Measurements from ENCODE around the gene RECQL5. TPM values are rescaled to one million over a fixed set of nuclear protein-coding genes. Genes with fewer than 3 reads are reported as not detected.

The RECQL5 gene
- total and polyA plus RNA-seq, 2 of the 8 experiments (the other 6 are each of a cell fraction or from before 2014, with no cell fraction given) = 15.1 to 41.1 TPM

- H3K79me2 ChIP-seq (ENCODE audit: control insufficient read depth in 1 of 2, insufficient read depth in 2 of 2, low read length in 2 of 2) = peaks cover 0 to 6% of the 10 kb centered on the region in 2 experiments; a peak in 1 of 4 replicates
- no peak overlapping the region for H2AFZ ChIP-seq (ENCODE audit: low read length)
- H3K18ac ChIP-seq (ENCODE audit: extremely low read depth, low read length) = no peak overlapping the region
- H3K4me3 ChIP-seq (ENCODE audit: extremely low read depth in 1 of 4, insufficient read depth in 2 of 4, low read depth in 3 of 4, low read length in 4 of 4) = no peak overlapping the region
- no peaks in the 10 kb centered on the region for H3K23me2 ChIP-seq (ENCODE audit: low read depth, low read length)
- no peak overlapping the region for H4K8ac ChIP-seq (ENCODE audit: extremely low read depth, insufficient read depth, low read length)
- peaks cover 18 to 37% (median 30%) of the 10 kb centered on the region in 4 experiments for H3K36me3 ChIP-seq (ENCODE audit: control insufficient read depth in 2 of 4, insufficient read depth in 4 of 4, low read length in 3 of 4)
- DNase-seq (ENCODE audit: low read depth in 1 of 2, low spot score in 2 of 2) (no peak), FAIRE-seq (no peak)
- peaks cover 3 to 19% (median 7%) of the 10 kb centered on the region in 4 experiments for H3K4me1 ChIP-seq (replicated peaks in 1 of 4; ENCODE audit: control insufficient read depth in 3 of 4, insufficient read depth in 4 of 4, low read length in 3 of 4)
- H3K14ac ChIP-seq (ENCODE audit: insufficient read length) = no peak overlapping the region
- H2BK20ac ChIP-seq (ENCODE audit: low read length) = no peak overlapping the region
- H2BK15ac ChIP-seq (ENCODE audit: low read length) = no peak overlapping the region
- ChIA-PET POLR2A (ENCODE audit: partially characterized antibody) (interaction anchor here (1.3 kb wide), 1 partner anchor 44 kb away, joined by 3 read pairs; no protein-coding TSS in a partner anchor), CTCF (ENCODE audit: partially characterized antibody) (interaction anchor here (1.2 to 1.6 kb wide), 4 partner anchors 16 to 55 kb away, joined by 3 to 7 read pairs (median 4); partner anchors contain the start of gene ITGB4)
- H3K23ac ChIP-seq (ENCODE audit: insufficient read length) = no peak overlapping the region
- H3K4ac ChIP-seq (replicated peaks; ENCODE audit: insufficient read length, low read depth, low read length) = no peak overlapping the region
- no peak overlapping the region for H3K56ac ChIP-seq (replicated peaks; ENCODE audit: insufficient read length, low read depth, low read length)
- peaks cover 4% of the 10 kb centered on the region; the same call in 1 of the 2 replicates for H3K79me1 ChIP-seq (ENCODE audit: low read depth, low read length)
- no peaks in the 10 kb centered on the region for H3K27me3 ChIP-seq (replicated peaks in 1 of 4; ENCODE audit: control insufficient read depth in 3 of 4, extremely low read depth in 1 of 4, insufficient read depth in 3 of 4, low read length in 3 of 4)
- H3K9ac ChIP-seq (replicated peaks in 1 of 4; ENCODE audit: extremely low read depth in 1 of 4, low read depth in 3 of 4, low read length in 3 of 4) = no peak overlapping the region
- no peak overlapping the region for H2AK5ac ChIP-seq (ENCODE audit: low read depth, low read length)
- no peak overlapping the region for H2BK12ac ChIP-seq (ENCODE audit: low read depth, low read length)
- H3K27ac ChIP-seq (ENCODE audit: low read depth, low read length) = no peak overlapping the region
- H2BK5ac ChIP-seq (ENCODE audit: low read depth, low read length) = no peak overlapping the region; the same call in 1 of the 2 replicates
- no peak overlapping the region for H2BK120ac ChIP-seq (replicated peaks; ENCODE audit: low read depth, low read length)
- H3K4me2 ChIP-seq (ENCODE audit: insufficient read depth in 1 of 2, low read depth in 2 of 2, low read length in 2 of 2) = no peak overlapping the region
- 86% methylated on average over 10 of the region's 10 CpGs; no CpG with 5 or more reads in 1 of the 2 experiments for WGBS, 2 experiments (ENCODE audit: extremely low coverage in 1 of 2, insufficient coverage in 1 of 2, insufficient read length in 1 of 2, insufficient replicate concordance in 2 of 2, low coverage in 1 of 2, low lambda C conversion rate in 2 of 2, missing lambda C conversion rate in 1 of 2)
- no peaks in the 10 kb centered on the region for H3K9me3 ChIP-seq (ENCODE audit: insufficient read depth in 2 of 2, low read depth in 1 of 2, low read length in 1 of 2)
- H4K91ac ChIP-seq (replicated peaks; ENCODE audit: insufficient read length, low read length) = no peak overlapping the region
- no peak overlapping the region for H4K5ac ChIP-seq (ENCODE audit: insufficient read length, low read depth, low read length)
- peaks cover 0 to 5% of the 10 kb centered on the region in 2 experiments for H4K20me1 ChIP-seq (replicated peaks in 1 of 2; ENCODE audit: control insufficient read depth in 1 of 2, insufficient read depth in 2 of 2, low read length in 2 of 2)
- TF ChIP-seq TEAD4 (IDR thresholded peaks at IDR 0.05; ENCODE audit: low read depth, low read length) (no peak), KDM4A (IDR thresholded peaks at IDR 0.05; ENCODE audit: low read depth, low read length, severe bottlenecking) (no peak), PHF8 (conservative IDR thresholded peaks at IDR 0.05; ENCODE audit: low read depth, low read length) (no peak), CBX5 (IDR thresholded peaks at IDR 0.05; ENCODE audit: low read depth, low read length) (no peak), ZNF274 (IDR thresholded peaks at IDR 0.05; ENCODE audit: borderline replicate concordance, extremely low read depth, low read length) (no peak), SAP30 (IDR thresholded peaks at IDR 0.05; ENCODE audit: insufficient read depth, insufficient replicate concordance, low read length) (no peak), CREB1 (IDR thresholded peaks at IDR 0.05) (no peak), NANOG (IDR thresholded peaks at IDR 0.05; ENCODE audit: insufficient read depth, low read depth, low read length, poor library complexity, severe bottlenecking) (no peak), SIN3A (conservative IDR thresholded peaks at IDR 0.05 in 1 of 2, IDR thresholded peaks at IDR 0.05 in 1 of 2; ENCODE audit: low read depth in 1 of 2, low read length in 2 of 2) (no peak), BACH1 (IDR thresholded peaks at IDR 0.05; ENCODE audit: low read length) (no peak), GTF2F1 (IDR thresholded peaks at IDR 0.05; ENCODE audit: borderline replicate concordance, low read depth, low read length) (no peak), TBP (IDR thresholded peaks at IDR 0.05; ENCODE audit: low read depth, low read length) (no peak), JUN (IDR thresholded peaks at IDR 0.05; ENCODE audit: low read depth, low read length) (no peak)
Observed at GRCh38 chr17:75697651-75698291, 30.8 kb upstream of the RECQL5 start.

Measured in H1 (cell line).